Fibroblast of mammary gland (primary cell): ENCODE data around the gene UBE2S.

Experiments
- DNase-seq: peaks from one replicate; pipeline ENCODE4 v3.0.0-alpha.2; 2010; ENCODE audit warnings: low read depth
- H3K4me3 ChIP-seq: 2 replicates; pipeline ENCODE4 v1.5.1; 2011; ENCODE audit warnings: low read depth, mild to moderate bottlenecking, low read length, moderate library complexity; ENCODE audit not compliant: control insufficient read depth
- CTCF ChIP-seq: conservative IDR thresholded peaks from 2 replicates; pipeline ENCODE4 v1.5.1; 2011; ENCODE audit warnings: low read depth, low read length, inconsistent platforms; ENCODE audit not compliant: control insufficient read depth, insufficient read depth

UBE2S gene

DNA sequence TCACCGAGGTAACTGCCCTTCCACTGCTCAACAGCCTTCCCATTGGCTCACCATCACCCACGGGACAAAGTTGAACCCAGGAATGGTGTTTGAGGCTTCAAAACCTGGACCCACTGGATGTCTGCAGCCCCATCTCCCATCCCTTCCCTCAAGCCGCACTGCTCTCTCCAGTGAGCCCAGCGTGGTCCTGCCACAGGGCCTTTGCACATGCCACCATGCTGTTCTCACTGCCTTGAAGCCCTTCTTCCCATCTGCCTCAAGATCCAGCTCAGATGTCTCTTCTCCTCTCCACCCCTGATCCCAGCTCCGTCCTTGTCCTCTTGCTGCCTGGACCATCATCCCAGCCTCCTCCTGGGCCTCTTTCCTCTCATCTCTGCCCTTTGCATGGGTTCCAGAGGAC is 31.5 kb upstream of the UBE2S start:
- no peak for DNase-seq
- TF ChIP-seq CTCF = no peak
- no peak overlapping the region for H3K4me3 ChIP-seq

DNA sequence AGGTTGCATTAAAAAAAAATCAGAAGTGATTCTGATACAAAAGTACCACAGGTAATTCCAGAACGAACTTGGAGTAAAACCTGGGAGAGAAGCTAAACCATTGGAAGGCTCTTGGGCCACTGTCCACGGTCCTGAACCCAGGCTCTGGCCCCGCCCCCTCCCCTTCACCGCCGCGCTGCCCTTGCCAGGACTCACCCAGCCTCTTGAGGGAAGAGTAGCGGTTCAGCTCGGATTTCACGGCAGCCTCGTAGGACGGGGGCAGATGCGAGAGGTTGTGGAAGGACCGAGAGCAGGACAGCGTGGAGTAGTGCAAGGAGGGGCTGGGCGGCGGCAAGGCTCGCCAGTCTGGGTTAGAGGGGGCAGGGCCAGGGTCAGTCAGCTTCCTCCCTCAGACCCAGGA is 29.8 kb upstream of the UBE2S start:
- H3K4me3 ChIP-seq = no peak overlapping the region
- TF ChIP-seq CTCF = no peak
- DNase-seq = peak; percentile 61

GRCh38 chr19:55436847-55437246 is 29.3 kb upstream of the UBE2S start:
- no peak for DNase-seq
- H3K4me3 ChIP-seq = no peak overlapping the region
- no peak for TF ChIP-seq CTCF

- no peak overlapping the region for H3K4me3 ChIP-seq
- no peak for TF ChIP-seq CTCF
- DNase-seq = no peak
Measured at GRCh38 chr19:55435020-55435419, 27.4 kb upstream of the UBE2S start.

DNA sequence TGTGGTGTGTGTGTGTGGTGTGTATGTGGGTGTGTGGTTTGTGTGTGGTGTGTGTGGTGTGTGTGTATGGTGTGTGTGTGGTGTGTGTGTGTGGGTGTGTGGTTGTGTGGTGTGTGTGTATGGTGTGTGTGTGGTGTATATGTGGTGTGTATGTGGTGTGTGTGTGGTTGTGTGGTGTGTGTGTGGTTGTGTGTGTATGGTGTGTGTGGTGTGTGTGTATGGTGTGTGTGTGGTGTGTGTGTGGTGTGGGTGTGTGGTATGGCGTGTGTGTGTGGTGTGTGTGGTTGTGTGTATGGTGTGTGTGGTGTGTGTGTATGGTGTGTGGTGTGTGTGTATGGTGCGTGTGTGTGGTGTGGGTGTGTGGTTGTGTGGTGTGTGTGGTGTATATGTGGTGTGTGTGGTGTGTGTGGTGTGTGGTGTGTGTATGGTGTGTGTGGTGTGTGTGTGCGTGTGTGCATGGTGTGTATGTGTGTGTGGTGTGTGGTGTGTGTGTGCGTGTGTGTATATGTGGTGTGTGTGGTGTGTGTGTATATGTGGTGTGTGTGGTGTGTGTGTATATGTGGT is 26.9 kb upstream of the UBE2S start:
- no peak for TF ChIP-seq CTCF
- no peak for DNase-seq
- H3K4me3 ChIP-seq = no peak overlapping the region

GRCh38 chr19:55433292-55433691 is 25.7 kb upstream of the UBE2S start:
- no peak for DNase-seq
- H3K4me3 ChIP-seq = no peak overlapping the region
- no peak for TF ChIP-seq CTCF
